ENCODE data around the gene DOK6.
"Not testable (repeated sequence)": the region's sequence is repeated elsewhere in the genome, so short reads cannot be mapped to it uniquely, and the experiment has no call there.

Gene DOK6

GRCh38 chr18:69804776-69805501 is 404.3 kb downstream of the DOK6 start:
- no peak for DNase-seq (ENCODE audit: low read depth in 2 of 2)

GRCh38 chr18:69808399-69808798 is 407.7 kb downstream of the DOK6 start:
- DNase-seq (ENCODE audit: low read depth in 2 of 2), result no peak

GRCh38 chr18:69813559-69813958 is 412.9 kb downstream of the DOK6 start:
- no peak for DNase-seq (ENCODE audit: low read depth in 2 of 2)

GRCh38 chr18:69814861-69815385 is 414.2 kb downstream of the DOK6 start:
- no peak for DNase-seq (ENCODE audit: low read depth in 2 of 2)

- DNase-seq (ENCODE audit: low read depth in 2 of 2), result peak; percentile 59 to 60
Observed at GRCh38 chr18:69817335-69817940, 416.8 kb downstream of the DOK6 start.

GRCh38 chr18:69819460-69819859 is 418.8 kb downstream of the DOK6 start:
- no peak for DNase-seq (ENCODE audit: low read depth in 2 of 2)

GRCh38 chr18:69820538-69820937 is 419.9 kb downstream of the DOK6 start:
- no peak for DNase-seq (ENCODE audit: low read depth in 2 of 2)

GRCh38 chr18:69830189-69830588 is 429.5 kb downstream of the DOK6 start:
- no peak for DNase-seq (ENCODE audit: low read depth in 2 of 2)

GRCh38 chr18:69834980-69835379 is 434.3 kb downstream of the DOK6 start:
- DNase-seq (ENCODE audit: low read depth in 2 of 2), result not testable (repeated sequence)

- DNase-seq (ENCODE audit: low read depth in 2 of 2), result no peak
Observed at GRCh38 chr18:69838003-69838402, 437.3 kb downstream of the DOK6 start.

GRCh38 chr18:69838620-69839411 is 438.1 kb downstream of the DOK6 start:
- no peak for DNase-seq (ENCODE audit: low read depth in 2 of 2)

- no peak for DNase-seq (ENCODE audit: low read depth in 2 of 2)
Observed at GRCh38 chr18:69839497-69839896, 438.8 kb downstream of the DOK6 start.

GRCh38 chr18:69840001-69840400 is 439.3 kb downstream of the DOK6 start:
- DNase-seq (ENCODE audit: low read depth in 2 of 2), result no peak

GRCh38 chr18:69840445-69840844 is 439.8 kb downstream of the DOK6 start:
- no peak for DNase-seq (ENCODE audit: low read depth in 2 of 2)

- no peak for DNase-seq (ENCODE audit: low read depth in 2 of 2)
Observed at GRCh38 chr18:69841117-69841516, 440.4 kb downstream of the DOK6 start.

- DNase-seq (ENCODE audit: low read depth in 2 of 2), result no peak
Observed at GRCh38 chr18:69843015-69843414, 442.3 kb downstream of the DOK6 start.

- no peak for DNase-seq (ENCODE audit: low read depth in 2 of 2)
Observed at GRCh38 chr18:69844656-69845055, 444.0 kb downstream of the DOK6 start.

- DNase-seq (ENCODE audit: low read depth in 2 of 2), result no peak
Observed at GRCh38 chr18:69845593-69846506, 445.2 kb downstream of the DOK6 start.

- no peak for DNase-seq (ENCODE audit: low read depth in 2 of 2)
Observed at GRCh38 chr18:69853051-69853450, 452.4 kb downstream of the DOK6 start.

- no peak for DNase-seq (ENCODE audit: low read depth in 2 of 2)
Observed at GRCh38 chr18:69854455-69854854, 453.8 kb downstream of the DOK6 start.

GRCh38 chr18:69858897-69859296 is 458.2 kb downstream of the DOK6 start:
- DNase-seq (ENCODE audit: low read depth in 2 of 2), result no peak
